CD4-positive, alpha-beta T cell treated with Interleukin-1 beta for 1 hour (primary cell): Measurements from ENCODE around the gene PRKAG1.
"Not testable (repeated sequence)": the region's sequence is repeated elsewhere in the genome, so short reads cannot be mapped to it uniquely, and the experiment has no call there.

Experiments
- DNase-seq, 2 donors: peaks; one replicate each; pipeline ENCODE4 v3.0.0-alpha.2; 2020 to 2022

Gene PRKAG1

DNA sequence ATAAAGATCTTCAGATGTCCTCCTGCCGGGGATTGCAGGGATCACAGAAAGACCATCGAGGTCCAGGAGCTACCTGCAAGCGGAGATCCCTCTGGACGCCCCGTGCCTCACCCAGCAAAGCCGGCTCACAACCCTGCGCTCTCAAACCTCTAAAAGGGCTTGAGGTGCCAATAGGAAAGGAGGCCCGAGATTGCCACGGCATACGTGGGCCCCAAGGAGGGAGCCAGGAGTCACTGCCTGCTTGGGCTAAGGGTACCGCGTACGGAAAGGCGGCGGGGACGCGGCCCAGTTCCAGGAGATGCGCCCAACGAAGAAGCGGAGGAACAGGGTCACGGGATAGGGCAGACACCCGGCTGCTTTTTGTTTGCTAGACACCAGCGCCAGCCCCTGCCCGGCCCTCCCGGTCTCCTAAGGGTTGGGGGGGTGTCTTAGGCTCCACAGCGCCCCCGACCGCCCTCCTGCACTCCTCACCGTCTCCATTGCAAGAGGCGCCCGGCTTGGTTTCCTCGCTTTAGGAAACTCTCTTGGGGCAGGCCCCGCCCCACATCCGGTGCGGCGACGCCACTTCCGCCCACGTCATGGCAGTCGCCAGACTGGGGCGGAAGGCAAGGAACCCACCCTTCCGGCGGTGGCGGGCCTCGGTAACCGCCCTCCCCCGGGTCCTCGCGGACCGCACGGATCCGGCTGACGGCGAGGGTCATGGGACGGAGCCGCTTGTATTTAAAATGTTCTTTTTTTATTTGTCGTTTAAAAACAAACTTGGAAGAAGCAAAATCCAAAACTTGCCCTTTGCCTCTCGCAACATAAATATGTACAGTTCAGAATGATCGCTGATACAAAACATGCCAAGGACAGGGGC lies at the start of gene PRKAG1:
Gene PRKAG1, minus strand, starts transcription at position 516 of the 859 bp plus-strand sequence. Its CDS starts 36 bp downstream, at position 480.
- DNase-seq, result peak; percentile 98

- no peak for DNase-seq
Measured at GRCh38 chr12:49066120-49066519, 47.5 kb upstream of the PRKAG1 start.

DNA sequence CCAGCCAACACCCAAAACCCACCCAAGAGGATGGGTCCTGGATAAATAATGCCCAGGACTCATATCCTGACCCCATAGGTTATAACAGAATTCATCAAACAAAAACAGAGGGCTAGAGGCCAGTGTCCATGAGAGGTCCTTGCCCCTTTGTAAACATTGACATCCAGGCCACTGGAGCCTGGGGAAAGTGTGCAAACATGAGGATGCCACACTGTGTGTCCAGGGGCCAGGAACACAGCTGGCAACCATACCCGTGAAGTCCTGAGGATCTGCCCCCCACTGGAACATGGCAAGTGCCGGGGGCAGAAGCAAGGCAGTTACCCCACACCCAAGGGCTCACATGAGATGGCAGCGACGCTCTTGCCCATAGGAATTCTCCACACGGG lies 46.2 kb upstream of the PRKAG1 start:
- no peak for DNase-seq

GRCh38 chr12:49061916-49062315 lies 43.3 kb upstream of the PRKAG1 start:
- not testable (repeated sequence) for DNase-seq

DNA sequence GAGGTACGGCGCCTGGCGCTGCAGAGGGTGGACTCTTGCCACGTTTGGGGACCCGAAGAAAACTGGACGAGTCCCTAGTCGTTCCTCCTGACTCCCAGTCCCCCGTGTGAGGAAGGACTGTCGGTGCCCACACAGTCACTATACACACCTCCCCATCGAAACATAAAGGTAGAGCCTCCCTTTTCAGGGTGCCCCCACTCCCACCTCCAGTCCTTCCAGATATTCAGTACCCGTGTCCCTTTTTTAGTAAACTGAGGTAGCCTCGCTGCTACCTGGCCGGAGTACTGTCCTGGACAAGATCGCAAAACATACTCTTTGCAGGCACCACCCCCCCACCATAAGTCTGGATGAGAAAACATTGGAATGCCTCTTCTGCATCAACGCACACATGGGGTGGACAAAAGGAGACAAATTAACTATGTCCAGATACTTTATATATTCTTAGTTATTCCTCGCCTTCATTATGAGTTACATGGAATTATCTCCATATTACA lies 42.6 kb upstream of the PRKAG1 start:
- DNase-seq, result no peak

GRCh38 chr12:49060237-49061156 lies 41.9 kb upstream of the PRKAG1 start, which contains the start of gene KMT2D:
TSS of gene KMT2D (minus strand) at chr12:49060794. CDS start at chr12:49055324, 5,470 bp downstream.
- peak; percentile 89 for DNase-seq

GRCh38 chr12:49059299-49060171 lies 41.0 kb upstream of the PRKAG1 start:
- peak in 1 of 2 donors; percentile 23 for DNase-seq

- no peak for DNase-seq
Measured at GRCh38 chr12:49059045-49059298, 40.4 kb upstream of the PRKAG1 start.

DNA sequence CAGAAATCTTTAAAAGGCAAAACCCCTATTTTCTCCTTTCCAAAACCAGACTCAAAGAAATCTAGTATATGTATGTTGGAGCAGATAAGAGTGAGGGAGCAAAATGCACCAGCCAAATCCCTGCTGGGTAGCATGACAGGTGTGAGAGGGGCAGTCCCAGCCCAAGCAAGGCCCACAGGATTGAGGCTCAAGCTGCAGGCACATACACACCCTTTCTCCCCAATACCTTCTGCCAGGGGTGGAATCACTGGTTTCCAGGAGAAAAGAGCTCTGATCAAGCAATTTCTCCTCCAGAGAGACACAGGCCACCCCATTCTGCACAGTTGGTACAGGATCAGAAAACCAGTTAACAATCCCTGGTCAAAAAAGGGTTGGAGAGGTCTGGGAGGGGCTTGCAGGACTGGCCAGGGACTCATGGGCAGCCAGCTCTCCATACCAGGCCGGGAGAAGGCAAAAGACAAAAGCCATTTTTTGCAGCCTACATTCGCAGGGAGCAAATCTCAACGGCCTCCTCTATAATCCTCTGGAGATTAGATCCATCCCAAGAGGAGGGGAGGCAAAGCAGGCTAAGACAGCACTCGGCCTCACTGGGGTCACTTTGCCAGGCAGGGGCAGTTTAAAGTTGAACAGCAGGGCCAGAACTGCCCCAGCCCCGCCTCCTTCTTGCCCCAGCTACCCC lies 39.9 kb upstream of the PRKAG1 start:
- DNase-seq, result no peak

GRCh38 chr12:49057888-49058287 lies 39.3 kb upstream of the PRKAG1 start:
- DNase-seq, result no peak

DNA sequence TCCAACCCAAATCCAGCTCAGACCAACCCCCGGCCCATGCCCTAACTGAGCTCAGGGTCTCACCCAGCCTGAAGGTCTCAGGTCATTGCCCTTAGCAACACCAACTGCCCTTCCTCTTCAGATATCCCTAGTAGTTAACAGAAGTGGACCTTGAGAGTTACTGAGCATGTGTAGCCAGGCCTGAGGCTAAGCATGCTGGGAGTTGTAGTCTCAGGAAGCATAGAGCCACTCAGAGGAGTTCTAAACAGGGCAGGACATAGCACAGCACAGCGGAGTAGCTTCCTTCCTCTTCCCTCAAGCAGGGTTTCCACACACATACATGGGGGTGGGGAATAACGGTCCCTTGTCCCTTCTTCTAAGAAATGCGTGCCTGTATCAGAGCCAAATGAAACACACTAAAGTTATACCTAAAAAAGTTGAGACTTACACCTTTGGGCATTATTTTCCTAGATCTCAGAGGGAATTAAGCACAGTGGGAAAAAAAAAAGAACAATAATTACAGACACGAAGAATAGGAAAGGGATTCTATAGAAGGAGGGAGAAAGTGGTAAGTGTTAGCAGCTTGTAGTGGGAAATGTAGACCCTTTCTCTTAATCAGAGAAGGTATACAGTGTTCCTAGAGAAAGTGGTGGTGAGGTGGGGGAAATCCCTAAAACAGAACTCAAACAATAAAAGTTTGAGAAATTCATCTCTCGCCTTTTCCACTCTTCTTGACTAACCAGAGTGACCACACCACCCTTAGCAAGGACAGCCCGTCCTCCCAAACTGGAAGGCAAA lies 37.6 kb upstream of the PRKAG1 start:
- DNase-seq, result peak; percentile 76 to 79

DNA sequence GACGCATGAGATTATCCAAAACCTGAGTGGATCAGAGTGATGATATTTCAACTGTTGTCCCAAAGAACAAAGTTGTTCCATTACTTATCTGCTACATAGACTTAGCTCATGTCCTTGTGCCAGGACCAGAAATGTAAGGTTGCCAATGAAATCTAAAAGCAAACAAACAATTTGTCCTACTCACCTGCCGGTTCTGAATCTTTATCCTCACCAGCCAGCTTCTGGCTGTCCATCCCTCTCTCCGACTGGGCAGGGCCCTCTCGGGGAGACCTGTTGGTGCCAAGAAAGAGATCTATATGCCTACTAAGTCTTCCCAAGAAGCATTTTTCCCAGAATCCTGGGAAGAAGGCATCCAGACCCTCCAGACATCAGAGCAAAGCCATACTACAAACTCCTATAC lies 36.5 kb upstream of the PRKAG1 start:
- DNase-seq, result no peak

- DNase-seq, result no peak
Measured at GRCh38 chr12:49054524-49054923, 35.9 kb upstream of the PRKAG1 start.

GRCh38 chr12:49054096-49054495 lies 35.5 kb upstream of the PRKAG1 start:
- no peak for DNase-seq

GRCh38 chr12:49052451-49053208 lies 34.1 kb upstream of the PRKAG1 start:
- DNase-seq, result no peak

DNA sequence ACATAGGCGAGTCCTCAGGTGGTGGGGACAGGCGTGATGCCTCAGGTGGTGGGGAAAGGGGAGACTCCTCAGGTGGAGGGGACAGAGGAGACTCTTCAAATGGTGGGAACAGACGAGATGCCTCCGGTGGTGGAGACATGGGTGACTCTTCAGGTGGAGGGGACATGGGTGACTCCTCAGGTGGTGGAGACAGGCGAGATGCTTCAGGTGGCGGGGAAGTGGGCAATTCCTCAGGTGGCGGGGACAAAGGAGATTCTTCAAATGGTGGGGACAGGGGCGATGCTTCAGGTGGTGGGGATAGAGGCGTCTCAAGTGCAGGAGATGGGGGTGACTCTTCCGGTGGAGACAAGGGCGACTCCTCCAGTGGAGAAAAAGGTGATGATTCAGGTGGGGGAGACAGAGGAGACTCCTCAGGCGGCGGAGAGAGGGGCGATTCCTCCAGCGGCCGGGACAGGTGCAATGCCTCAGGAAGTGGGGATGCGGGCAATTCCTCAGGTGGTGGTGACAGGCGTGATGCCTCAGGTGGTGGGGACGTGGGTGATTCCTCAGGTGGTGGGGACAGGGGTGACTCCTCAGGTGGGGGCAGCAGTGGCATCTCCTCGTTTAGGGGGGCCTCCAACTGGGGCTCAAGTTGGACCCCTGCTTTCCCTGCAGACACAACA lies 33.3 kb upstream of the PRKAG1 start:
- DNase-seq, result no peak

- DNase-seq, result no peak
Measured at GRCh38 chr12:49051373-49051764, 32.8 kb upstream of the PRKAG1 start.

- no peak for DNase-seq
Measured at GRCh38 chr12:49050507-49051372, 32.2 kb upstream of the PRKAG1 start.
